ENCODE results near the gene RRP1B.

The RRP1B gene

DNA sequence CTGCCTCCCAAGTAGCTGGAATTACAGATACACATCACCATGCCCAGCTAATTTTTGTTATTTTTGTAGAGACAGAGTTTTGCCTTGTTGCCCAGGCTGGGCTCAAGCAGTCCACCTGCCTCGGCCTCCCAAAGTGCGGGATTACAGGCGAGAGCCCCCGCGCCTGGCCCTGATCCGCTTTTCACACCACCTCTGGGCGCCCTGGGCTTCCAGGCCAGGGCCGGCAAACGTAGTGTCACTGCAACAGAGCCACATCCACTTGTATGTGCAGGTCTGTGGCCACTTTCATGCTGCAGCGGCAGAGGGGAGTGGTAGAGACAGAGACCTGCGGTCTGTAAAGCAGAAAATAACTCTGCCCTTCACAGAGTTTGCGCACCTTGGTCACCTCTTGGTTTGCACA lies 29.5 kb downstream of the RRP1B start:
- no peak for TF ChIP-seq EZH2 (optimal IDR thresholded peaks at IDR 0.05; ENCODE audit: low read depth, low read length)
- TF ChIP-seq, protein P1, sequence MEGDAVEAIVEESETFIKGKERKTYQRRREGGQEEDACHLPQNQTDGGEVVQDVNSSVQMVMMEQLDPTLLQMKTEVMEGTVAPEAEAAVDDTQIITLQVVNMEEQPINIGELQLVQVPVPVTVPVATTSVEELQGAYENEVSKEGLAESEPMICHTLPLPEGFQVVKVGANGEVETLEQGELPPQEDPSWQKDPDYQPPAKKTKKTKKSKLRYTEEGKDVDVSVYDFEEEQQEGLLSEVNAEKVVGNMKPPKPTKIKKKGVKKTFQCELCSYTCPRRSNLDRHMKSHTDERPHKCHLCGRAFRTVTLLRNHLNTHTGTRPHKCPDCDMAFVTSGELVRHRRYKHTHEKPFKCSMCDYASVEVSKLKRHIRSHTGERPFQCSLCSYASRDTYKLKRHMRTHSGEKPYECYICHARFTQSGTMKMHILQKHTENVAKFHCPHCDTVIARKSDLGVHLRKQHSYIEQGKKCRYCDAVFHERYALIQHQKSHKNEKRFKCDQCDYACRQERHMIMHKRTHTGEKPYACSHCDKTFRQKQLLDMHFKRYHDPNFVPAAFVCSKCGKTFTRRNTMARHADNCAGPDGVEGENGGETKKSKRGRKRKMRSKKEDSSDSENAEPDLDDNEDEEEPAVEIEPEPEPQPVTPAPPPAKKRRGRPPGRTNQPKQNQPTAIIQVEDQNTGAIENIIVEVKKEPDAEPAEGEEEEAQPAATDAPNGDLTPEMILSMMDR (IDR thresholded peaks at IDR 0.05; ENCODE audit: low read length), result no peak
- no peak for TF ChIP-seq EZH2phosphoT487 (IDR thresholded peaks at IDR 0.05; ENCODE audit: low read length)
- no peaks in the 10 kb centered on the region for H3F3A ChIP-seq (ENCODE audit: insufficient read depth, low read length)
- H3K27me3 ChIP-seq (replicated peaks; ENCODE audit: insufficient read depth, low read length), result no peaks in the 10 kb centered on the region
- peaks cover 27% of the 10 kb centered on the region for H3K36me3 ChIP-seq (replicated peaks; ENCODE audit: insufficient read depth, low read length)
- no peak overlapping the region for H3K4me3 ChIP-seq (ENCODE audit: low read length)
- H3K9me2 ChIP-seq (replicated peaks; ENCODE audit: insufficient read depth, low read length), result no peaks in the 10 kb centered on the region
- H3K9me3 ChIP-seq (replicated peaks; ENCODE audit: insufficient read depth, low read length), result no peaks in the 10 kb centered on the region
- no peak overlapping the region for H3K4me2 ChIP-seq (ENCODE audit: low read depth, low read length)
- H3K79me2 ChIP-seq (ENCODE audit: low read length), result no peaks in the 10 kb centered on the region
- no peak overlapping the region for H3K9ac ChIP-seq (ENCODE audit: low read length)
- DNase-seq, result no peak
- H3K27ac ChIP-seq (ENCODE audit: low read length), result no peak overlapping the region
- H4K20me1 ChIP-seq (ENCODE audit: insufficient read depth, low read length), result no peaks in the 10 kb centered on the region
- H2AFZ ChIP-seq (ENCODE audit: low read length), result no peak overlapping the region
- H3K4me1 ChIP-seq (ENCODE audit: low read length), result no peaks in the 10 kb centered on the region

DNA sequence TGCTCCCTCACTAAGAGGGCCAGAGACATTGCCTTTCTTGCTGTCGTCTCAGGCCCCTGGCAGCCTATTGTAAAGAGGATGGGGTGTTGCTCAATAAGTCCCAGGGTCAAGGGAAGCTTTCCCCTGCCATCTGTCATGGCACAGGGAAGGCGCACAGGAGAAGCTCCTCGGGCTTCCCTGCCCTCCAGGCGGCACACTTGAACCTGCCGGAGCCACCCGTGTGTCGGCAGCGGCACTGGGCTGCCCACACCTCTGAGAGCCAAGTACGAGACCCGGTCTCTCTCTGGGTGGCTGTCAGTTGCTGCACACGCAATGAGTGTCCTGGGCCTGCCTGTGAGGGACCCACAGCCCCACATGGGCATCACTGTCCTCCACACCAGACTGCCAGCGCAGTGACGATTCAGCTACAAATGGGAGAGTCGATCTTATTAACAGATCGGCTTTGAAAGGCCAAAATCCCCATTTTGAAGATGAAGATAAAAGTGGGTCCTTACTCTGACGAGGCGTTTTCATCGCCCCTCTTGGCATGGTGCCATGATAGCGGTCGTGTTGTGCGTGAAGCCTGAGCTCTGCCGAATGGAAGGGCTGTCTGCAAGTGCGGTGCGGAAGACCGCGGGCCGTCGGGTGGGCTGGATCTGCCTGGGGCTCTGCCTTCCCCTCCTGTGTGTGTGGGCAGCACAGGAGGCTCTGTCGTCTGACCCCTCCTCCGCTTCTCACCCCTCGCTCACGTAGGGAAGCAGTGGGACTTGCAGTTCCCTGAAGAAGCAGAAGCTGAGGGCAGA lies 30.4 kb downstream of the RRP1B start:
- H2AFZ ChIP-seq (ENCODE audit: low read length), result no peak overlapping the region
- no peak overlapping the region for H3K4me3 ChIP-seq (ENCODE audit: low read length)
- no peaks in the 10 kb centered on the region for H3K9me2 ChIP-seq (replicated peaks; ENCODE audit: insufficient read depth, low read length)
- no peaks in the 10 kb centered on the region for H3K79me2 ChIP-seq (ENCODE audit: low read length)
- H3K4me1 ChIP-seq (ENCODE audit: low read length), result no peaks in the 10 kb centered on the region
- TF ChIP-seq, protein P1 (IDR thresholded peaks at IDR 0.05; ENCODE audit: low read length), result no peak
- no peak for TF ChIP-seq EZH2 (optimal IDR thresholded peaks at IDR 0.05; ENCODE audit: low read depth, low read length)
- TF ChIP-seq EZH2phosphoT487 (IDR thresholded peaks at IDR 0.05; ENCODE audit: low read length), result no peak
- no peak overlapping the region for H3K9ac ChIP-seq (ENCODE audit: low read length)
- H3K27ac ChIP-seq (ENCODE audit: low read length), result no peak overlapping the region
- no peaks in the 10 kb centered on the region for H4K20me1 ChIP-seq (ENCODE audit: insufficient read depth, low read length)
- no peaks in the 10 kb centered on the region for H3K9me3 ChIP-seq (replicated peaks; ENCODE audit: insufficient read depth, low read length)
- no peaks in the 10 kb centered on the region for H3F3A ChIP-seq (ENCODE audit: insufficient read depth, low read length)
- H3K27me3 ChIP-seq (replicated peaks; ENCODE audit: insufficient read depth, low read length), result no peaks in the 10 kb centered on the region
- H3K4me2 ChIP-seq (ENCODE audit: low read depth, low read length), result no peak overlapping the region
- no peak for DNase-seq
- H3K36me3 ChIP-seq (replicated peaks; ENCODE audit: insufficient read depth, low read length), result peaks cover 22% of the 10 kb centered on the region

DNA sequence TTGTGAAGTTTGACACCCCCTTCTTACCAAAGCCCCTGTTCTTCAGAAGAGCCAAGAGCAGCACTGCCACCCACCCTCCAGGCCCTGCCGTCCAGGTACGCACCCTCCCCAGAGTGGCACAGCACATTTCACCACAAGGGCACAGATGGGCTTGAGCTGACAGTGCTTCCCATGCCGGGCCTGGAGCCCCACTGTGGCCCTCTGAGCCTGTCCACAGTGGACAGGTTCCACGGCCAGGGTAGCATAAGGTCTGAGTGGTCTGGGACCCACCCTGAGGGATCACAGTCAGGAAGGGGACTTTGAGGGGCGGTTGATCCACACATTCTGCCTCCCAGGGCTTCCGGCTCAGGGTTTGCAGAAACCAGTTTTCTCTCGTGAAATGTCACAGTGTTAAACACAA lies 31.0 kb downstream of the RRP1B start:
- no peak overlapping the region for H2AFZ ChIP-seq (ENCODE audit: low read length)
- H4K20me1 ChIP-seq (ENCODE audit: insufficient read depth, low read length), result no peaks in the 10 kb centered on the region
- no peaks in the 10 kb centered on the region for H3K4me1 ChIP-seq (ENCODE audit: low read length)
- H3K4me3 ChIP-seq (ENCODE audit: low read length), result no peak overlapping the region
- DNase-seq, result no peak
- no peak overlapping the region for H3K9ac ChIP-seq (ENCODE audit: low read length)
- H3K27ac ChIP-seq (ENCODE audit: low read length), result no peak overlapping the region
- H3K36me3 ChIP-seq (replicated peaks; ENCODE audit: insufficient read depth, low read length), result peaks cover 19% of the 10 kb centered on the region
- H3K27me3 ChIP-seq (replicated peaks; ENCODE audit: insufficient read depth, low read length), result no peaks in the 10 kb centered on the region
- no peaks in the 10 kb centered on the region for H3F3A ChIP-seq (ENCODE audit: insufficient read depth, low read length)
- H3K79me2 ChIP-seq (ENCODE audit: low read length), result no peaks in the 10 kb centered on the region
- no peaks in the 10 kb centered on the region for H3K9me2 ChIP-seq (replicated peaks; ENCODE audit: insufficient read depth, low read length)
- H3K9me3 ChIP-seq (replicated peaks; ENCODE audit: insufficient read depth, low read length), result no peaks in the 10 kb centered on the region
- H3K4me2 ChIP-seq (ENCODE audit: low read depth, low read length), result no peak overlapping the region
- TF ChIP-seq, protein P1 (IDR thresholded peaks at IDR 0.05; ENCODE audit: low read length), result no peak
- no peak for TF ChIP-seq EZH2 (optimal IDR thresholded peaks at IDR 0.05; ENCODE audit: low read depth, low read length)
- no peak for TF ChIP-seq EZH2phosphoT487 (IDR thresholded peaks at IDR 0.05; ENCODE audit: low read length)
